Endothelial cell of umbilical vein (primary cell): ENCODE data around the gene MINDY4. TPM values are rescaled to one million over a fixed set of nuclear protein-coding genes. Genes with fewer than 3 reads are reported as not detected.

Experiments
- BruUV-seq: library from RNA; stranded (reverse); fragments of 400-500 nt; replicated peaks from 2 replicates; lab custom pipeline; 2021; lab: Mats Ljungman, UMichigan
- CTCF ChIA-PET: fragments of 300-600, 350-600 bp; sonication (Branson Sonifier 250); formaldehyde crosslinking; loops from one replicate; lab custom pipeline; 2021; ENCODE audit warnings: antibody characterized with exemption, inconsistent platforms; lab: Charles Lee
- POLR2A ChIA-PET: fragments of 300-600, 350-600 bp; sonication (Branson Sonifier 250); formaldehyde crosslinking; loops from one replicate; lab custom pipeline; 2021; ENCODE audit warnings: antibody characterized with exemption, inconsistent platforms; lab: Charles Lee
- DNase-seq: peaks from one replicate; pipeline ENCODE4 v3.0.0-alpha.2; 2011; ENCODE audit warnings: low read depth, low spot score
- FAIRE-seq: peaks from 2 replicates; lab custom pipeline; 2011; peaks lifted over from hg19 to GRCh38; lab: Jason Lieb, UNC
- H2AFZ ChIP-seq: 2 replicates; pipeline ENCODE4 v1.6.0; 2012; ENCODE audit warnings: low read depth, low read length, control low read depth, inconsistent platforms
- H3K27ac ChIP-seq: 2 replicates; pipeline ENCODE4 v1.5.1; 2011; ENCODE audit warnings: low read depth, mild to moderate bottlenecking, control low read depth, low read length, moderate library complexity; ENCODE audit not compliant: insufficient read depth
- H3K27me3 ChIP-seq, 2 experiments: 2 replicates each; pipeline versions ENCODE4 v1.6.0 to v1.6.1; 2011; ENCODE audit warnings: low read length in 2 of 2, mixed read lengths in 1 of 2; ENCODE audit not compliant: control insufficient read depth in 2 of 2, insufficient read depth in 2 of 2
- H3K36me3 ChIP-seq, 2 experiments: 2 replicates in 1 of 2; 3 replicates in 1 of 2; pipeline ENCODE4 v1.5.1; 2011; ENCODE audit warnings: low read length in 2 of 2, mild to moderate bottlenecking in 1 of 2, moderate library complexity in 1 of 2; ENCODE audit not compliant: control insufficient read depth in 2 of 2, insufficient read depth in 2 of 2; ENCODE audit errors: extremely low read depth in 1 of 2
- H3K4me1 ChIP-seq: 3 replicates; pipeline ENCODE4 v1.5.1; 2011; ENCODE audit warnings: mild to moderate bottlenecking, low read length; ENCODE audit not compliant: control insufficient read depth, insufficient read depth; ENCODE audit errors: extremely low read depth
- H3K4me2 ChIP-seq: 2 replicates; pipeline ENCODE4 v1.6.1; 2011; ENCODE audit warnings: low read length, control low read depth, mixed read lengths; ENCODE audit not compliant: insufficient read depth
- H3K4me3 ChIP-seq, 3 experiments: fragments of 200-600 bp in 1 of 3; sonication (generic), shearing (Covaris generic) in 1 of 3; replicated peaks in 1 of 3; 2 replicates each; pipeline ENCODE4 v1.5.1; 2011 to 2016; ENCODE audit warnings: control low read depth in 3 of 3, low read length in 3 of 3, mild to moderate bottlenecking in 2 of 3, inconsistent platforms in 1 of 3, low read depth in 1 of 3, moderate library complexity in 1 of 3; ENCODE audit not compliant: insufficient read depth in 1 of 3
- H3K79me2 ChIP-seq: 2 replicates; pipeline ENCODE4 v1.6.0; 2012; ENCODE audit warnings: low read length, inconsistent platforms; ENCODE audit not compliant: control insufficient read depth, insufficient read depth
- H3K9ac ChIP-seq: replicated peaks from 2 replicates; pipeline ENCODE3; 2011; ENCODE audit warnings: low read length, control low read depth; ENCODE audit not compliant: insufficient read depth; ENCODE audit errors: extremely low read depth
- H3K9me1 ChIP-seq: replicated peaks from 3 replicates; pipeline ENCODE4 v1.6.0; 2011; ENCODE audit warnings: mild to moderate bottlenecking, low read length; ENCODE audit not compliant: control insufficient read depth, insufficient read depth; ENCODE audit errors: extremely low read depth
- H3K9me3 ChIP-seq: replicated peaks from 2 replicates; pipeline ENCODE4 v1.5.1; 2012; ENCODE audit warnings: low read length, inconsistent platforms; ENCODE audit not compliant: control insufficient read depth, insufficient read depth
- H4K20me1 ChIP-seq: replicated peaks from 2 replicates; pipeline ENCODE3; 2011; ENCODE audit warnings: mild to moderate bottlenecking, low read length; ENCODE audit not compliant: control insufficient read depth, insufficient read depth; ENCODE audit errors: extremely low read depth
- CTCF ChIP-seq, 2 donors: IDR thresholded peaks; 1 replicate in 1 of 2; 2 replicates in 1 of 2; pipeline ENCODE4 v1.5.1; 2011; ENCODE audit warnings: low read length in 2 of 2, mild to moderate bottlenecking in 2 of 2, moderate library complexity in 2 of 2, control low read depth in 1 of 2, inconsistent platforms in 1 of 2, low read depth in 1 of 2; ENCODE audit not compliant: insufficient read depth in 1 of 2; ENCODE audit errors: extremely low read depth in 1 of 2
- EZH2 ChIP-seq: IDR thresholded peaks from 2 replicates; pipeline ENCODE4 v1.6.1; 2012; ENCODE audit warnings: borderline replicate concordance, low read depth, mild to moderate bottlenecking, moderate library complexity, low read length, inconsistent platforms; ENCODE audit not compliant: severe bottlenecking
- FOS ChIP-seq: IDR thresholded peaks from 2 replicates; pipeline ENCODE4 v1.6.1; 2011; ENCODE audit warnings: mild to moderate bottlenecking, low read length, moderate library complexity, borderline replicate concordance; ENCODE audit not compliant: insufficient read depth
- GATA2 ChIP-seq: IDR thresholded peaks from 2 replicates; pipeline ENCODE4 v1.7.0; 2011; ENCODE audit warnings: low read depth, mild to moderate bottlenecking, moderate library complexity, mixed read lengths, low read length; ENCODE audit not compliant: insufficient read length, insufficient read depth
- JUN ChIP-seq: IDR thresholded peaks from 2 replicates; pipeline ENCODE4 v1.6.1; 2011; ENCODE audit warnings: borderline replicate concordance, low read depth; ENCODE audit not compliant: insufficient read length, insufficient read depth
- MAX ChIP-seq: IDR thresholded peaks from 2 replicates; pipeline ENCODE4 v1.6.1; 2011; ENCODE audit not compliant: insufficient read depth, insufficient read length
- MYC ChIP-seq: IDR thresholded peaks from one replicate; pipeline ENCODE4 v1.6.1; 2011; ENCODE audit warnings: mild to moderate bottlenecking, low read depth, low read length
- POLR2A ChIP-seq: IDR thresholded peaks from 2 replicates; pipeline ENCODE4 v1.6.1; 2012; ENCODE audit warnings: low read depth, mild to moderate bottlenecking, control low read depth, low read length
- POLR2AphosphoS5 ChIP-seq: IDR thresholded peaks from 2 replicates; pipeline ENCODE4 v1.6.1; 2012; ENCODE audit warnings: low read depth, mild to moderate bottlenecking, control low read depth, low read length, moderate library complexity; ENCODE audit not compliant: insufficient read depth
- dilution Hi-C: fragments of 300-500 bp; cut with MboI; formaldehyde crosslinking; loops from one replicate; pipeline ENCODE4 v1.15.0; 2019; ENCODE audit warnings: low sequenced_read_pairs; ENCODE audit not compliant: extremely low pct_ligation_motif_present
- intact Hi-C: fragments of 100-400 bp; cut with micrococcal nuclease; formaldehyde crosslinking; loops from one replicate; pipeline ENCODE4 v1.10.0; 2022
- polyA plus RNA-seq, 4 experiments: library from polyadenylated mRNA; depleted of rRNA in 3 of 4; stranded (reverse) in 3 of 4; unstranded in 1 of 4; fragments of >200 nt; gene quantifications; 2 replicates each; pipeline versions ENCODE4 v1.2.1 to v1.2.3, GENCODE V29; 2011 to 2012; ENCODE audit warnings: missing spikeins in 1 of 4
- total RNA-seq: library from RNA; stranded (reverse); gene quantifications from 2 replicates; pipeline ENCODE4 v1.2.3, GENCODE V29; 2021

Gene MINDY4
- total and polyA plus RNA-seq, 2 donors (not counting 3 experiments of a cell fraction or from before 2014, with no cell fraction given): 2.2 to 4.7 TPM

GRCh38 chr7:30841801-30842541 lies 70.8 kb downstream of the MINDY4 start:
- intact Hi-C loops: no loop called here
- DNase-seq (no peak), FAIRE-seq (no peak)
- Histone ChIP-seq H4K20me1 (no peaks in the 10 kb centered on the region), H3K4me1 (peaks cover 13% of the 10 kb centered on the region), H3K36me3 (no peaks in the 10 kb centered on the region), H3K4me3 (no peak overlapping the region), H2AFZ (no peak overlapping the region), H3K27ac (no peak overlapping the region), H3K9me3 (no peaks in the 10 kb centered on the region), H3K27me3 (no peaks in the 10 kb centered on the region), H3K79me2 (no peaks in the 10 kb centered on the region), H3K4me2 (no peak overlapping the region), H3K9ac (no peak overlapping the region), H3K9me1 (no peaks in the 10 kb centered on the region)
- POLR2A ChIA-PET: no interaction called here
- TF ChIP-seq POLR2AphosphoS5: no peak
- TF ChIP-seq CTCF (IDR thresholded peaks at IDR 0.05; ENCODE audit: extremely low read depth in 1 of 2, insufficient read depth in 1 of 2, low read depth in 1 of 2, low read length in 2 of 2): no peak
- TF ChIP-seq GATA2: no peak
- no peak for TF ChIP-seq JUN
- no peak for TF ChIP-seq EZH2
- TF ChIP-seq MAX: no peak
- no peak for TF ChIP-seq MYC
- no peak for TF ChIP-seq POLR2A
- no peak for TF ChIP-seq FOS
- dilution Hi-C loops: no loop called here
- BruUV-seq: no TSS peak
- CTCF ChIA-PET: interaction anchor here (1.0 to 1.1 kb wide), 2 partner anchors 28 to 97 kb away, joined by 4 read pairs; no protein-coding TSS in a partner anchor
